ENCODE results near the gene FBXW12.
A peak's percentile ranks its signal among the peaks of the same experiment; 100 is the strongest.

Gene FBXW12

GRCh38 chr3:48422272-48422671, 50.3 kb downstream of the FBXW12 start:
- DNase-seq (ENCODE audit: low read depth in 2 of 2) = no peak

- DNase-seq (ENCODE audit: low read depth in 2 of 2) = no peak
Measured at GRCh38 chr3:48422681-48423080, 50.7 kb downstream of the FBXW12 start.

DNA sequence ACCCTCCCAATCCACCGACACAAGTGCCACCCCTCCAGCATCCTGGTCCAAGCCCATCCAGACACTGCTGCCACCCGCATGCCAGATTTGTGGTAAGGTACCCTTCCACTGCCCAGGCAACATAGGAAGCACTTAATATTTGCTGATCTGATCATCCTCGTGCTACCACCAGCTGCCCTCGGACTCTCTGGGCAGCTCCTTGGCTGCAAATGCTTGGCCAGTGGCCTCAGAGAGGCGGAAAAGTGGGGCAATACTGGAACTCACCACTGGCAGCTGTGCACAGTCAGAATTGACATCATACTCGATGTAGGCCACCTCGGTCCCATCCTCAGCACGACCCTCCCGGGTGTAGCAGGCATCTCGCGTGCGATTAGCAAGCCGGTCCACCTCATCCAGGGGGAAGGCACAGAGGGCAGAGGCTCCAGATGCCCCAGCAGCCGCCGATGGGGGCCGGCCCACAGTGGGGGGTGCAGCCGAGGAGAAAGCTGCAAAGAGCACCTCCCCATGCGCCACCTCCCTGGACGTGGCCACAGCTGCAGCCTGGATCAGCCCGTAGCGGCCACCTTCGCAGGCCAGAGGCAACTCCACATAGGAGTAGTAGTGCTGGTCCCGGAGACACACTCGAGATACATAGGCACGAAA, 51.3 kb downstream of the FBXW12 start:
- no peak for DNase-seq (ENCODE audit: low read depth in 2 of 2)

DNA sequence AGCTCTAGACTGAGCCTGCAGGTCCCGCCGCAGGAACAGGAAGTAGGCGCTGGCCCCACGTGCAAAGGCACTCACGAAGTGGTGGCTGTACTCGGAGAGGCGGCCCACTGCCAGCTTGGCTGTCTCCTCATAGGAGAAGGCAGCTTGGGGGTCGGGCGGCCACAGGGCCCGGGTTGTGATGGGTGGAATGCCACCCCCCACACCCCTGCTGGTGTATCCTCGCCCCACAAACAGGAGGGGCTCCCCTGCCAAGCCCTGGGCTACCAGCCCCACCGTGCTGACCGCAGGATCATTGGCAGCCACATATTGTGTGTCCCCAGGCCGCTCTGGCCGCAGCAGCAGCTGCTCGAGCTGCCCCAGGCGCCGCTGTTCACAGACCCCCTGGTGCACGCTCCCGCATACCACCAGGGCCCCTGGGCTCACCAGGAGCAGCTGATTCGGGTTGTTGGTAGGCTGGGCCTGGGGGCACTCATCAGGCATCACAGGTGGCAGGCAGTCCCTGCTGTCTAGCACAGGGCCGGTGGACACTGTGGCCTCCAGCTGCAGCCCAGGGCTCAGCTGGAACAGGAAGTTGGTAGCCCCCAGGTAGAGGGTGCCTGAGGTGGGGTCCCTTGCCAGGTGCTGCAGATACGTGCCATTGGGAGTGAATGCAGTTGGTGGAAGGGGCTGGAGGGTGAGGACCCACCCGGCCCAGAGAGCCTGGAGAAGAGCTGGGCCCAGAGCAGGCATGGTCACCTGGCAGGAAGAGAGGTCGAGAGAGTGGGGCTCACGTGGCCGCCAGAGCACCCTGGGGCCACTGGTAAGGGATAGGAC, 52.1 kb downstream of the FBXW12 start:
- DNase-seq (ENCODE audit: low read depth in 2 of 2) = no peak

DNA sequence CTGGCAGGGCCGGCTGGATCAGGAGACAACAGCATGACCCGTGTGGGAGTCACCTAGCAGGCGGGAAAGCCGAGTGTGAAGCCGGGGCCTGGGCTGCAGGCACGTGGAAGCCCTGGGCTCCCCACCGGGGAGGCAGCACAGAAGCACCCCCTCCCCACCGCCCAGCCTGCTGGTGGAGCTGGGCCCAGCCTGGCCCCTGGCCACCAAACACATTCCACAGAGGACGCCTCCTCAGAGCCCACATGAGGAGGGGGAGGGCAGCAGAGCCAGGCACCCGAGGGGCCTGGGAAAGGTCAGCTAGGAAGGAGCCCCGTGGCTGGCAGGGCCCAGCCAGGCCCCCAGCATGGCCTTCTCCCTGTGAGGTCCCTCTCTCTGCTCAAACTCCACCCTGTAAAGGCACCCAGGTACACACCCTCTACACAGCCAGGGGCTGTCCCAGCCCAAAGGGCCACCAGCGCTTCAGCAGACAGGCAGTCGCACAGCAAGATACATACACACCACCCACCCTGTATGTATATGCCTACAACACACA, 53.3 kb downstream of the FBXW12 start:
- DNase-seq (ENCODE audit: low read depth in 2 of 2) = no peak

- no peak for DNase-seq (ENCODE audit: low read depth in 2 of 2)
Measured at GRCh38 chr3:48426401-48426909, 54.4 kb downstream of the FBXW12 start.

DNA sequence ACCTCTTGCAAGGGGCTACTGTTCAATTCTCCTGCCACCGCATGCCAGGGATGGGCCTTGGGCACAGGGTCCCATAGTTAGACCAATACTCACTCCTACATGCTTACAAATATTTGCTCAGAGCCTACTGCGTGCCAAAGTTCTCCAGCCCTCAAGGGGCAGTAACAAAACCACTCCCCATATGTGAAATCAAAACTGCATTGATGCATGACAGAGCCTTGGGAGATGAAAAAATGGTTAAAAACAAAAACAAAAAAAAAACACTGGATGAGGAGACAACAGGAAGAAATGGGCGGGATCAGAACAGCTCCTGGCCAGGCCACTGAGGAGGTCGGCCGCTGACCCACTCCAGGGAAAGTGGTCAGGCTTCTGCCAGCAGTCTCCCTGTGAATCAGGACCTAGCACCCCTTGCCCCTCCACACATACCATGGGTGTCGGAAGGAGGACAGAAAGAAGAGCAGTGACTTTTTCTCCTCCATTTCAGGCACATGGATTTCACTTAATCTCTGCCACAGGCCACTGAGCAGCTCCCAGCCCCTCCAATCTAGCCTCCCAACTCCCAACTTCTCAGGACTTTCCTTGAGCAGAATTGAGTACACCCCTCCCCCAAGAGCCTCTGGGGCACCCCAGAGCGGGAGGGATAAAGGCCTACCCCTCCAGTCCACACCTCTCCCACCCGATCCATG, 55.1 kb downstream of the FBXW12 start:
- no peak for DNase-seq (ENCODE audit: low read depth in 2 of 2)

DNA sequence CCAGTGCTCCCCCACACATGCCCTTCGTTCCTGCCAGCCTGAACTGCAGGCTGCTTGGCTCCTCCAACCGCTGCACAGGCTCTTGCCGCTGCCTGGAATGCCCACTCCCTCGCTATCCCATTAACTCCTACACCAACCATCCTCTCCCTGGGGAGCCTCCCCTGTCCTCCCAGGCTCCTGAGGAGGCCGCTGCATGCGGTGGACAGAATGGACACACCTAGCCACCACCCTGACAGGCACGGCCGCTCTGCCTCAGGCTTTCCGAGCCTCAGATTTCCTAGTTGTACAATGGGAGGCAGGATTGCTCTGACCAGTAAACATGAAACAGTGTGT, 55.6 kb downstream of the FBXW12 start:
- no peak for DNase-seq (ENCODE audit: low read depth in 2 of 2)

- no peak for DNase-seq (ENCODE audit: low read depth in 2 of 2)
Measured at GRCh38 chr3:48428088-48428571, 56.1 kb downstream of the FBXW12 start.

DNA sequence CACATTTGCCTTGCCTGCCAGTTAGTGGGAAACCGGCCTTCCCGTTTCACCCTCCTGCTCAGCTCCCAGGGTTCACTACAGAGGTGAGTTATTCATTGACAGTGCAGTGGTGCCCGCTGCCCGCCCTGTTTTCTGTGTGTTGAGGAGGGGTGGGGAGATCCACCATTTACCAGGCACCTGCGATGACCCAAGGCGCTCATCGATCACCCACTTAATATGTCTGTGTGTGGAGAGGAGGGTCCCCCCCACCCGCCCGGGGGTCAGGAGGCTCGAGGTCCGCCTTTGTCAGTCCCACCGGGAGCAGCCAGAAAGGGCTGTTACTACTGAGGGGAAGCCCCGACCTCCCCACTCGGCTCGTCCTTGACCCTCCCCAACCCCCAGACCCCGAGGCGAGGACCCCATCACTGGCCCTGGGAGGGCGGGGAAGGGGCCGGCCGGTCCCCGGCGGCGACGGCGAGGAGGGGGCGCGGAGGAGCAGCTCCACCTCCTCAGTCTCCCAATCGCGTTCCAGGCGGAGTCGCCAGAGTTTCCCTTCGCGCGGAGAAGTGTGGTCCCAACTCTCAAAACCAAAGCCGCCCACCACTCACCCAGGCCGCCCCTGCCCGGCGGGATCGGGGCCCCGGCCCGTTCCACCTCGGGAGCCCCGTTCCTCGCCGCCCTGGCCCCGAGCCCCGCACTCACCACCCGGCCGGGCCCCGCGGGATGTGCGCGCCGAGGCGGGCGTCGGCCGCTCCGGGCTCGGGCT, 56.7 kb downstream of the FBXW12 start:
- DNase-seq (ENCODE audit: low read depth in 2 of 2) = no peak

GRCh38 chr3:48429317-48429959, 57.4 kb downstream of the FBXW12 start:
- DNase-seq (ENCODE audit: low read depth in 2 of 2) = peak in 1 of 2 experiments; percentile 43

GRCh38 chr3:48429960-48430707, 58.1 kb downstream of the FBXW12 start, which contains the start of gene PLXNB1:
Gene PLXNB1 (minus strand): TSS chr3:48430086. CDS start chr3:48424611, 5,475 bp downstream.
- no peak for DNase-seq (ENCODE audit: low read depth in 2 of 2)

DNA sequence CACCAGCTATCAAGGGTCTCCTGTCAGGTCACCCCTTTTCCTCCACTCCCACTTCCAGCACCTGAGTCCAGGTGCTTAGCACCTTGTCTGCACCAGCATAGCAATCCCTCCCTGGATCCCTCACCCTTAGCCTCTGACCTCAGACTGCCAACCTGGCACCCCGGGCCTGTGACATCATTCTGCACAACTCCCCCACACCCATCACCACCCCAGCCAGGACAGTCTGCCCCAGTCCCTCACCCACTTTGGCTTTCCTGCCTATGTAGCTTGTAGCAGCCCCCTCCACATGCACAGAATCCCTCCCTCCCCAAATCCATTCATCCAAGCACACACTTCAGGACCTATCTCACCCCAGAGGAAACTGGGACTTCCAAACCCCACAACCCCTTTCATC, 58.7 kb downstream of the FBXW12 start:
- no peak for DNase-seq (ENCODE audit: low read depth in 2 of 2)

GRCh38 chr3:48431224-48432029, 59.4 kb downstream of the FBXW12 start:
- DNase-seq (ENCODE audit: low read depth in 2 of 2) = no peak

DNA sequence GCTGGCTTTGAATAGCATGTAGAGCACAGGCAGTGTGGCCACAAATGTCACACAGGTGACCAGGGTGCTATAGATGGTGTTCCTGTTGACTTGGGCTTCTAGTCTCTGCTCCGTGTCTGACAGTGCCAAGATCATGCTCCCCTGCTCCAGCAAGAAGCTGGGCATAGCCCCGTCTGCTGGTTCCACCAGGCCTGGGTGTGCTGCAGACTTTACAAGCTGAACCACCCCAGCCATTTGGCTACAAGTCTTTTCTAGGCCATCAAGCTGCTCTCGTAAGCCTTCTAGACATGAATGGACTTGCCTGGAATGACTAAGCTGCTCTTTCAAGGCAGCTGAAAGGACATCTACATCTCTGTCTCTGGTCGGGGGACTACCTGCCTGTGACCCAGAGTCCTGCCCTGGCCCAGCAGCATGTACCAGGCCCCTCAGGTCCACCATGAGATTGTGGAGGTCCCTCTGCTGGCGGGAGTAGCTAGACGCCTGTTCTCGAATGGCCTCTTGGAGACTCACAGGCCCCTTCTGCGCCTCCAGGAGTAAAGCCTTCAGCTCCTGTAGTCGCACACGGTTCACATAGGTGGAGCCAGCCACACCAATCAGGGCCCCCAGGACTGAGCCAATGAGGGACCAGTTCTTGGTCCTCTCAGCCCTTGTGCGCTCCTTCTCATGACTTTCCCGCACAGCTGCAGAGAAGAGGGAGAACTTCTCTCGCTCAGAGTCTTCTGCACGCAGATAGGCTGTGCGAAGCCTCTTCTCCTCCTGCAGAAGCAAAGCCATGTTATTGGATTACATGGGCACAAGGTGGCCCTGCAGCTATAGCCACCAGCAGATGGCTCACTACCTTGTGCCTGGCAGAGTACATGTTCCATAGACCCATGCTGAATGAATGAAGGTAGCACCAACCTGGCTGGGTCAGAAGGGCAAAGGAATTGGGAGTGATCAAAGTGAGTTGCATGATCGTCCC, 60.7 kb downstream of the FBXW12 start:
- DNase-seq (ENCODE audit: low read depth in 2 of 2) = no peak

DNA sequence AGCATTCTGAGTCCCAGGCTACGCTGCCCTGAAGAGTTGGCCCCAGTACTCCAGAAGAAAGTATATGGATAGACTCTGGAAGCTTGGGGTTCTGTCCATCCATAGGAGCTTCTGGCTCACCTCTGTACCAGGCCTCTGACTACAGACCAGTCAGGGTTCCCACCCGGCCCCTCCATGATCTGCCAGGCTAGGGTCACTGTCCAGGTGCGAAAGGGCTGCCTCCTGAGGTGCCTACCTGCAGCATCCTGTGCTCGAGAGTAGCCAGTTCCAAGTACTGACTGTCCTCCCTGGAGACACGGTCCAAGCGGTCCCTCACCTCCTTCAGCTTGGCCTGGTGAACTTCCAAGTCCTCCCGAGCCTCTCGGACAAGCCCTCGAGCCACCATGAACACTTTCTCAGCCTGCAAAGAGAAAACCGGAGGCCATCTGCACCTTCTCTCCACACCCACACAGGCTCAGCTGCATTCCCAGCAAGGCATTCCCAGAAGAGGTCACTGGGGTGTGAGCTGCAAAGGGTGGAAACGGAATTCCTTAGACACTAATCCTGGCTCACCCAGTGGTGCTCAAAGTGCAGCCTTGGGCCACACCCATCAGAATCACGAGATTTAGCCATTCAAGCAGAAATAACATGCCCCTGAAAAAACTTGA, 61.6 kb downstream of the FBXW12 start:
- DNase-seq (ENCODE audit: low read depth in 2 of 2) = no peak

GRCh38 chr3:48434591-48435222, 62.7 kb downstream of the FBXW12 start:
- DNase-seq (ENCODE audit: low read depth in 2 of 2) = no peak
